Measurements from ENCODE around the gene SSC5D.

Gene SSC5D

DNA sequence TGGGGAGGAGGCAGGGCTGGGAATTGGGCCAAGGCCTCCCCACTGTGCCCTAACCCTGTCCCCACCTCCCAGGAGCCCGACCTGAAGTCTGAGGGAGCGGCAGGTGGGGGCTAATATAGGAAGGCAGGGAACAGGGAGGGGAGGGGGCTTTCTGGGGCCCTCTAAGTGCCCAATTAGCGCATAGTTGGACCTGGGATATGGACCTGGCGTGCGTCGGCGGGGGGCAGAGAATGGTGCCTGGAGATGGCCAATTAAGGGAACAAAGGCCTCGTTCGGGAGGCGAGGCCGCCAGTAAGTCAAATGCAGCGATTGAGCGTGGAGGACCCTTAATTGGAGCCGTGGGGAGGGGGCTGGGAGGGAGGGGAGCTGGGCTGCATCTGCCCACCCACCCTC is 23.6 kb upstream of the SSC5D start, which contains the start of gene C19orf85:
Gene C19orf85 (minus strand): TSS at position 90 of the 393 bp plus-strand sequence. CDS start 197 bp downstream, outside the sequence.
- no peak within 1 kb of the TSS for H3K27ac ChIP-seq (ENCODE audit: insufficient read depth in 1 of 2, low read depth in 1 of 2, low read length in 2 of 2, poor library complexity in 1 of 2, severe bottlenecking in 2 of 2)
- no peaks in the 10 kb centered on the region for H3K9me3 ChIP-seq (ENCODE audit: control extremely low read depth in 1 of 5, control insufficient read depth in 4 of 5, insufficient read depth in 2 of 5, low read depth in 1 of 5, low read length in 4 of 5)
- no peak for DNase-seq
- peaks cover 0 to 25% (median 18%) of the 10 kb centered on the region in 4 experiments for H3K4me1 ChIP-seq (ENCODE audit: control extremely low read depth in 1 of 4, control insufficient read depth in 4 of 4, insufficient read depth in 4 of 4, low read length in 3 of 4)
- H3K36me3 ChIP-seq (ENCODE audit: control insufficient read depth in 4 of 4, insufficient read depth in 4 of 4, low read length in 3 of 4), result no peaks in the 10 kb centered on the region
- no peaks in the 10 kb centered on the region for H3K27me3 ChIP-seq (replicated peaks in 2 of 5; ENCODE audit: control insufficient read depth in 4 of 5, insufficient read depth in 5 of 5, low read length in 4 of 5)
- no peak within 1 kb of the TSS for H3K4me3 ChIP-seq (ENCODE audit: control insufficient read depth in 1 of 7, extremely low read depth in 1 of 7, insufficient read depth in 4 of 7, low read depth in 2 of 7, low read length in 6 of 7)
- WGBS (ENCODE audit: insufficient coverage), result 87% methylated on average over 8 of the region's 14 CpGs
- ChIA-PET POLR2A (no interaction called here), CTCF (interaction anchor here (1.4 kb wide), 1 partner anchor 9 kb away, joined by 3 read pairs; no protein-coding TSS in a partner anchor)

DNA sequence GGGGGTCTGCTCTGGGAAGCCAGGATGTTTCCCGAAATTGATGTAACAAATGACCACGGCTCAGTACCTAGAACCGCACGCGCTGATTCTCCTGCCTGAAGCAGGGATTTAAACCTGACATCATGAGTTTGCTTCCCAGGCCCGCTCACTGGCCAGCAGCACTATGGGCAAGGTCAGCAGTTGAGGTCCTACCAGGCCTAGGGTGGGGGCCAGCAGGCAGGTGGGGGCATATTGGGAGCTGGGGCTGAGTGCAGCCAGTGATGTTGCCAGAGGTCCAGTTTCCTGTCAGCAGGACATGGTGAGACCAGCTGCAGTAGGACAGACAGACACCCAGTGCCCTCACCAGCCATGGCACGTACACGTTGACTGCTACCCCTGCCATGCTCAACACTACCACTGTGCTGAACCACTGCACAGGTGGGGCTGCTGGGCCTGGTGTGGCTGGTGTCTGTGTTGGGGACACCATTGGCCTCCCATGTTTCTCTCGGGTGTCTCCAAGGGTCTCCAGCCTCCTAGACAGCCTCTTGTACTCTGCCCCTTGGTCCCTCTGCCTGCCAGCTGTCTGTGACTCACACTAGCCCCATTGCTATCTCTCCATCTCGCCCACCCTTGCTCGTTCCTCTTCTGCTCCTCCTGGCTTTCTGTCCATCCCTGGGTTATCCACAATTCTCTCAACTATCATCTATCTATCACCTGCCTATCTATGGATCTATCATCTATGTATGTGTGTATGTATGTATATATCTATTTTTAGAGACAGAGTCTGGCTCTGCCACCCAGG is 22.6 kb upstream of the SSC5D start:
- Histone ChIP-seq H3K36me3 (ENCODE audit: control insufficient read depth in 4 of 4, insufficient read depth in 4 of 4, low read length in 3 of 4) (no peaks in the 10 kb centered on the region), H3K9me3 (ENCODE audit: control extremely low read depth in 1 of 5, control insufficient read depth in 4 of 5, insufficient read depth in 2 of 5, low read depth in 1 of 5, low read length in 4 of 5) (no peaks in the 10 kb centered on the region), H3K4me1 (ENCODE audit: control extremely low read depth in 1 of 4, control insufficient read depth in 4 of 4, insufficient read depth in 4 of 4, low read length in 3 of 4) (peaks cover 0 to 17% (median 13%) of the 10 kb centered on the region in 4 experiments), H3K27me3 (replicated peaks in 2 of 5; ENCODE audit: control insufficient read depth in 4 of 5, insufficient read depth in 5 of 5, low read length in 4 of 5) (no peaks in the 10 kb centered on the region), H3K4me3 (ENCODE audit: control insufficient read depth in 1 of 7, extremely low read depth in 1 of 7, insufficient read depth in 4 of 7, low read depth in 2 of 7, low read length in 6 of 7) (no peak overlapping the region), H3K27ac (ENCODE audit: insufficient read depth in 1 of 2, low read depth in 1 of 2, low read length in 2 of 2, poor library complexity in 1 of 2, severe bottlenecking in 2 of 2) (no peak overlapping the region)
- ChIA-PET POLR2A (no interaction called here), CTCF (interaction anchor here (3.6 kb wide), 1 partner anchor 39 kb away, joined by 37 read pairs; no protein-coding TSS in a partner anchor)
- no peak for DNase-seq
- WGBS (ENCODE audit: insufficient coverage), result 94% methylated on average over 8 of the region's 11 CpGs

DNA sequence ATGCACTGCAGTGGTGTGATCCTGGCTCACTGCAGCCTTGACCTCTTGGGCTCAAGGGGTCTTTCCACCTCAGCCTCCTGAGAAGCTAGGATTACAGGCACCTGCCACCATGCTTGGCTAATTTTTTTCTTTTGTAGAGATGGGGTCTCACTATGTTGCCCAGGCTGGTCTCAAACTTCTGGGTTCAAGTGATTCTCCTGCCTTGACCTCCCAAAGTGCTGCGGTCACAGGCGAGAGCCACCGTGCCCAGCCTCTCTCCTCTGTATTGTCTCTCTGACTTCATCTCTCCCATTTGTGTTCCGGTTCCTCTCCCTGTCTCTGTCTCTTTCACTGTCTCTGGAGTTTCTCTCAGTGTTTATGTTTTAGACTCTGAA is 22.0 kb upstream of the SSC5D start:
- ChIA-PET CTCF (interaction anchor here (0.6 to 3.6 kb wide), 8 partner anchors 12 to 172 kb away, joined by 3 to 37 read pairs (median 6); no protein-coding TSS in a partner anchor), POLR2A (no interaction called here)
- no peak overlapping the region for H3K4me3 ChIP-seq (ENCODE audit: control insufficient read depth in 1 of 7, extremely low read depth in 1 of 7, insufficient read depth in 4 of 7, low read depth in 2 of 7, low read length in 6 of 7)
- 98% methylated on average over 4 of the region's 4 CpGs for WGBS (ENCODE audit: insufficient coverage)
- H3K27ac ChIP-seq (ENCODE audit: insufficient read depth in 1 of 2, low read depth in 1 of 2, low read length in 2 of 2, poor library complexity in 1 of 2, severe bottlenecking in 2 of 2), result no peak overlapping the region
- H3K36me3 ChIP-seq (ENCODE audit: control insufficient read depth in 4 of 4, insufficient read depth in 4 of 4, low read length in 3 of 4), result no peaks in the 10 kb centered on the region
- peaks cover 0 to 11% (median 7%) of the 10 kb centered on the region in 4 experiments for H3K4me1 ChIP-seq (ENCODE audit: control extremely low read depth in 1 of 4, control insufficient read depth in 4 of 4, insufficient read depth in 4 of 4, low read length in 3 of 4)
- no peaks in the 10 kb centered on the region for H3K9me3 ChIP-seq (ENCODE audit: control extremely low read depth in 1 of 5, control insufficient read depth in 4 of 5, insufficient read depth in 2 of 5, low read depth in 1 of 5, low read length in 4 of 5)
- no peaks in the 10 kb centered on the region for H3K27me3 ChIP-seq (replicated peaks in 2 of 5; ENCODE audit: control insufficient read depth in 4 of 5, insufficient read depth in 5 of 5, low read length in 4 of 5)
- no peak for DNase-seq

DNA sequence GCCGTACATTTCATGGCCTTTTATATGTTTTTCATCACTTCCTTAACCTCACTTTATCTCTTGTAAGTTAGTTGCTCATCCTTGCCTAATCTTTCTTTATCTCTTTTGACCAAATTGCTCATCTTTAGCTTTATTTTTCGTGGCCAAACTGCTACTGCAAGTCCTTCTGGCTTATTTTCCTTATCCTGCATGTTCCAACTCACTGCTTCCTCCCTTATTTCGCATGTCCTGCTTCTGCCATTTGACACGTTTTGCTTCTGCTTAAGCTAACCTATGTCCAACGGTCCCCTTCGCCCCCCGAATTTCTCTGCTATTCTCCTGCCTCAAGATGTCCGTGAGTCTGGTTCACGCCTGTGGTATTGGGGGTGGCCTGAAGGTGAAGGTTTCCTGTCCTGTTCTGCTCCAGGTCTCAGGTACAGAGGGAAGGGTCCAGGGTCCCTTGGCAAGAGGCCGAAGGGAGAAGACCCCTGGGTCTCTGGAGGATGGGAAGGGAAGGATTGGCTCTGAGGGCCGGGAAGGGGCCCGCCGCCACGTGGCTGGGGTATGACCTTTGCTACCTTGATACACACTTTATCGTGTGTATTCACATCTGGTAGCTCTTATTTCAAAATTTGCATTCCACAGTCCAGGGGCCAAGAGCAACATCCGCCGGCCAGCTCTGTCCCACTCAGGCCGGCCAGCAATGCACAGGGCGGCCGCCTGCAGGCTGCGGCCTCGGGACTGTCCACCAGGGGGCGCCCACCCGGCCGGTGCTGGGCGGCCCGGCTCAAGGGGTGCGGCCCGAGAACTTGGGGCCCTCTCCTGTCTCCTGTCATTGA is 20.8 kb upstream of the SSC5D start:
- no peak overlapping the region for H3K4me3 ChIP-seq (ENCODE audit: control insufficient read depth in 1 of 7, extremely low read depth in 1 of 7, insufficient read depth in 4 of 7, low read depth in 2 of 7, low read length in 6 of 7)
- H3K36me3 ChIP-seq (ENCODE audit: control insufficient read depth in 4 of 4, insufficient read depth in 4 of 4, low read length in 3 of 4), result no peaks in the 10 kb centered on the region
- WGBS (ENCODE audit: insufficient coverage), result 25% methylated on average over 23 of the region's 29 CpGs
- H3K27me3 ChIP-seq (replicated peaks in 2 of 5; ENCODE audit: control insufficient read depth in 4 of 5, insufficient read depth in 5 of 5, low read length in 4 of 5), result no peaks in the 10 kb centered on the region
- POLR2A ChIA-PET, result no interaction called here
- H3K27ac ChIP-seq (ENCODE audit: insufficient read depth in 1 of 2, low read depth in 1 of 2, low read length in 2 of 2, poor library complexity in 1 of 2, severe bottlenecking in 2 of 2), result peak overlapping the region in 1 of 2 experiments; percentile 38
- peaks cover 0 to 2% (median 1%) of the 10 kb centered on the region in 4 experiments for H3K4me1 ChIP-seq (ENCODE audit: control extremely low read depth in 1 of 4, control insufficient read depth in 4 of 4, insufficient read depth in 4 of 4, low read length in 3 of 4)
- DNase-seq, result peak in 2 of 3 donors; percentile 49
- CTCF ChIA-PET, result interaction anchor here (0.7 to 3.6 kb wide), 21 partner anchors 8 to 331 kb away, joined by 3 to 37 read pairs (median 4); partner anchors contain the start of genes NAT14 and ZNF628
- no peaks in the 10 kb centered on the region for H3K9me3 ChIP-seq (ENCODE audit: control extremely low read depth in 1 of 5, control insufficient read depth in 4 of 5, insufficient read depth in 2 of 5, low read depth in 1 of 5, low read length in 4 of 5)

DNA sequence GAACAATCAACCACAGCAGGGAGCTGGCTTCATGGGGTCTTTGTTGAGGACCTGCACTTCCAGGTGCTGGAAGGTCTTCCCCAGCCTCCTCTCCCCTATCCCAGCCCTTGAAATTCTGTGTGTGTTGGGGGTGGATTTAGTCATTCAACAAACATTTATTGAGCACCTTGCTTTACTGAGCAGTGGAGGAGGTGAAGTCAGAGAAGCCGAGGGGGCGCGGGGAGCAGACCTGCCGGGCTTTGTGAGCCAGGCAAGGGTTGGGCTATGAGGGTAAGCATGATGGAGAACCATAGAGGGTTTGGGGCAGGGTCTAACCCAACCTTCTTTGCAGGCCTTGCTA is 20.2 kb upstream of the SSC5D start:
- ChIA-PET CTCF (interaction anchor here (0.8 to 3.6 kb wide), 15 partner anchors 9 to 176 kb away, joined by 3 to 37 read pairs (median 7); partner anchors contain the start of genes NAT14 and ZNF628), POLR2A (no interaction called here)
- 0% methylated on average over 1 of the region's 4 CpGs for WGBS (ENCODE audit: insufficient coverage)
- no peak overlapping the region for H3K27ac ChIP-seq (ENCODE audit: insufficient read depth in 1 of 2, low read depth in 1 of 2, low read length in 2 of 2, poor library complexity in 1 of 2, severe bottlenecking in 2 of 2)
- H3K9me3 ChIP-seq (ENCODE audit: control extremely low read depth in 1 of 5, control insufficient read depth in 4 of 5, insufficient read depth in 2 of 5, low read depth in 1 of 5, low read length in 4 of 5), result no peaks in the 10 kb centered on the region
- no peaks in the 10 kb centered on the region for H3K27me3 ChIP-seq (replicated peaks in 2 of 5; ENCODE audit: control insufficient read depth in 4 of 5, insufficient read depth in 5 of 5, low read length in 4 of 5)
- H3K4me3 ChIP-seq (ENCODE audit: control insufficient read depth in 1 of 7, extremely low read depth in 1 of 7, insufficient read depth in 4 of 7, low read depth in 2 of 7, low read length in 6 of 7), result no peak overlapping the region
- H3K4me1 ChIP-seq (ENCODE audit: control extremely low read depth in 1 of 4, control insufficient read depth in 4 of 4, insufficient read depth in 4 of 4, low read length in 3 of 4), result peaks cover 0 to 2% (median 1%) of the 10 kb centered on the region in 4 experiments
- DNase-seq, result no peak
- H3K36me3 ChIP-seq (ENCODE audit: control insufficient read depth in 4 of 4, insufficient read depth in 4 of 4, low read length in 3 of 4), result no peaks in the 10 kb centered on the region

DNA sequence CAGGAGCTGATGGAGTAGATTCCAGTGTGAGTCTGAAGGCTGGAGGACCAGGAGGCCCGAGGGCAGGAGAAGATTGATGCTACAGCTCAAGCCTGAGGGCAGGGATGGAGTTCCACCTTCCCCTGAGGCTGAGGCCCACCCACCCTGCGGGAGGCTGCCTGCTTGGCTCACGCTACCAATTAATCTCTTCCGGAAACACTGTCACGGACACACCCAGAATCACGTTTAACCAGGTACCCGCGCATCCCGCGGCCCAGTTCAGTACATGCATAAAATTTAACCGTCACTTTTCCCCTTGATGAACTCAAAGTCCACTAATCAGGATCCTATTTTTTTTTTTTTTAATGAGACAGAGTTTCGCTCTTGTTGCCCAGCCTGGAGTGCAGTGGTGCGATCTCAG is 17.0 kb upstream of the SSC5D start:
- CTCF ChIA-PET, result interaction anchor here (2.7 kb wide), 1 partner anchor 33 kb away, joined by 10 read pairs; no protein-coding TSS in a partner anchor
- 94% methylated on average over 13 of the region's 13 CpGs for WGBS (ENCODE audit: insufficient coverage)

More for the DNA sequence above, 17.0 kb upstream of the SSC5D start:
- no peak for DNase-seq
- Histone ChIP-seq H3K4me3 (ENCODE audit: control insufficient read depth in 1 of 7, extremely low read depth in 1 of 7, insufficient read depth in 4 of 7, low read depth in 2 of 7, low read length in 6 of 7) (no peak overlapping the region), H3K27me3 (replicated peaks in 2 of 5; ENCODE audit: control insufficient read depth in 4 of 5, insufficient read depth in 5 of 5, low read length in 4 of 5) (no peaks in the 10 kb centered on the region), H3K9me3 (ENCODE audit: control extremely low read depth in 1 of 5, control insufficient read depth in 4 of 5, insufficient read depth in 2 of 5, low read depth in 1 of 5, low read length in 4 of 5) (no peaks in the 10 kb centered on the region), H3K27ac (ENCODE audit: insufficient read depth in 1 of 2, low read depth in 1 of 2, low read length in 2 of 2, poor library complexity in 1 of 2, severe bottlenecking in 2 of 2) (no peak overlapping the region), H3K36me3 (ENCODE audit: control insufficient read depth in 4 of 4, insufficient read depth in 4 of 4, low read length in 3 of 4) (no peaks in the 10 kb centered on the region), H3K4me1 (ENCODE audit: control extremely low read depth in 1 of 4, control insufficient read depth in 4 of 4, insufficient read depth in 4 of 4, low read length in 3 of 4) (peaks cover 0 to 8% (median 7%) of the 10 kb centered on the region in 4 experiments)
- POLR2A ChIA-PET, result interaction anchor here (1.2 kb wide), 1 partner anchor 10 kb away, joined by 3 read pairs; the partner anchor contains the start of gene ISOC2
